HG02610 (cell line): ENCODE results near the gene SUMO3.

ENCODE experiments used
- ATAC-seq: cut with Tn5 transposase; IDR thresholded peaks from one replicate; pipeline ENCODE4 v1.9.1; 2021; ENCODE audit warnings: mild to moderate bottlenecking, moderate library complexity; ENCODE audit not compliant: unreplicated experiment

The SUMO3 gene

DNA sequence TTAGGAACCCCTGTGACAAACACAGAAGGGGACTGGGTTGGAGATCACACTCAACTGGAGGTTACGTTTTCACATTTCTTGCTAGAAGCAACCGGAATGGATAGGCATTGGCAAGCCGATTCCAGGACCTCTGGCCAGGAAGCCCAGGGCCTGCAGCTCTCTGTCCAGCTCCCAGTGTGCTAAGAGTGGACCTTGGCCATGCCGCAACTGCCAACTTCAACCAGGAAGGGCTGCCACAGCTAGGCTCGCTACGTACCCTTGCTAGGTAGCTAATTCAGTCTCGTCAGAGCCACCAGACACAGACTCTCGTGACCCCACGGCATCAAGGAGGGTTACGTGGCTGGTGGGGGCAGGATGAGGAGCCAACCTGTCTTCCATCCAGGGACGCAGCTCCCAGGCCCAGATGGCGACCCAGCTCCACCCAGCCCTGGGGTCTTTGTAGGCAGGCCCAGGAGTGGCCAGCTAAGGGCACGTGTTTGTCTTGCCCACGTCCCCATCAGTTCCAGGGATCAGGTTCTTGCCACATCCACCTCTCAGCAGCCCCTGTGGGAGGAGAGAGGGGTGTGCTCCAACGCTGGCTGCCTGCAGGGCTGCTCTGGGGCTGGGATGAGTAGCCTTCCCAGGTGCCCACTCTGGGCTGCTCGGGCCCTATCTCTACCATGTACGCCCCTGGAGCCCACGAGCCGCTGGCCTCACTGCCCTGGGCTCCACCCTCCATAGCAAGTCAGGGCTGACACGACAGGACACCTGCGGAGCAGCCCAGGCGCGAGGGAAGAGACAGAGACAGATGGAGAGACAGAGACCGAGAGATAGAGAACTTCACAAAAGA lies 55.4 kb downstream of the SUMO3 start:
- ATAC-seq = no peak

DNA sequence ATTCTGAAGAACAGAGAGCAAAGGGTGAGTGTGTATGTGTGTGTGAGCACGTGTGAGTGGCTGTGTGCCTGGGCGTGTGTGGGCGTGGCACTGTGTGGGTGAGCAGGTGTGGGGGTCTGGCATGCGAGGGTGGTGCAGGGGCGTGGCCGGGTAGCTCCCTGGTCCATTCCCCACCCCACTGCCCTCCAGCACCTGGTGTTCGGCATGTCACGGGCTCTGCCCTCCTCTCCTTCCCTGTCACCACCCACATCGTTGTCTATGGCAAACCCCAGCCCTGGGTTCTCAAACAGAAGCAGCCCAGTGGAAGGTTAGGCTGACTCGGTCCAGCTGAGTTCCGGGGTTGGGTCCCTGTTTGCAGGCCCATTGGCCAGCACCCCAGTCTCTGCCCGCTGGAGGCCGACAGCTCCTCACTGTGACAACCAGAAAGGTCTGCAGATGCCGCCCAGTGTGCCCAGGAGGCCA lies 56.1 kb downstream of the SUMO3 start:
- no peak for ATAC-seq

DNA sequence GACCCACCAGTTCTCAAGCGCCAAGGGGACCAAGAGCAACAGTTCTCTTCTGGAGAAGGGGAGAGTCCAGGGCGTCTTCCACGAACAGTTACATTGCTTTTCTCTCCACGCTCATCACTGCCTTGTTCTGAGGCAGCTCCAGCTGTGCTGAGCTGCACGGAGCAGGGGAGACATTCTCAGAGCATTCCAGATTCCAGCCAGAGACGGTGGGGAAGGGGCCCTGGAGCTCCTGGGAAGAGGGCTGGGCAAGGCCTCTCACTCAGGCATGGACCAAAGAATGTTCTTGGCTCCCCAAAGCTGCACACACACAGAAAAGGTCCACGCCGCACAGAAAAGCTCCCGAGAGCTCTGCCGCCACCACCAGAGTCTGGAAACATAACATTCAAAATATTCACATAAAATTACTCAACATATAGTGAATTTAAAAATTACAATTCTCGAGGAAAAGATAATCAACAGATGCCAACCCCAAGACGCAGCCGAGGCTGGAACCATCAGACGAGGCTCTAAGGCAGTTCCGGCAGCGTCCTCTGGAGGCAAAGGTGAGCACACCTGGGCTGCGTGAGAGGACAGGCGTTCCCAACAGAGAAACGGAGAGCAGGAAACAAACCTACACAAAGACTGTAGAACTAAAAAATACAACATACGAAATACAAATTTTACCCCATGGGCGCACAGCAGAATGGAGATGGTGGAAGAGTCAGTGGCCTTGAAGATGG lies 56.7 kb downstream of the SUMO3 start:
- no peak for ATAC-seq

DNA sequence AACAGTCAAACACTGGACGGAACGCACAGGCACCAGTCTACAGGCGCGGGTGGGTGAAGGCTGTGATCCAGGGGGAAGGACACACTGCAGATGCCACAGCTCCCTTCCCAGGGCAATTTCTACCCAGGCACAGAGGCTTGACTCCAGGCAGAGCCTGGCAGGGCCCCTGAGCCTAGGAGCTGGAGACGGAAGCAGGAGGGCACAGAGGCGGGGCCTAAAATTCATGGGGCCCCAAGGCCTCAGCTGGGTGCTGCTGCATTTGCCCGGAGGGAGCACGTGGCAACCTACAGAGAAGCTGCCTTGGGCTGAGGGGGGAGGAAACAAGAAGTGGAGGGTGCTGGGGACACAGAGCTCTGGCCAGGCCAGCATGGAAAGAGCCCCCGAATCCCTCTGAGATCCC lies 57.5 kb downstream of the SUMO3 start:
- no peak for ATAC-seq

DNA sequence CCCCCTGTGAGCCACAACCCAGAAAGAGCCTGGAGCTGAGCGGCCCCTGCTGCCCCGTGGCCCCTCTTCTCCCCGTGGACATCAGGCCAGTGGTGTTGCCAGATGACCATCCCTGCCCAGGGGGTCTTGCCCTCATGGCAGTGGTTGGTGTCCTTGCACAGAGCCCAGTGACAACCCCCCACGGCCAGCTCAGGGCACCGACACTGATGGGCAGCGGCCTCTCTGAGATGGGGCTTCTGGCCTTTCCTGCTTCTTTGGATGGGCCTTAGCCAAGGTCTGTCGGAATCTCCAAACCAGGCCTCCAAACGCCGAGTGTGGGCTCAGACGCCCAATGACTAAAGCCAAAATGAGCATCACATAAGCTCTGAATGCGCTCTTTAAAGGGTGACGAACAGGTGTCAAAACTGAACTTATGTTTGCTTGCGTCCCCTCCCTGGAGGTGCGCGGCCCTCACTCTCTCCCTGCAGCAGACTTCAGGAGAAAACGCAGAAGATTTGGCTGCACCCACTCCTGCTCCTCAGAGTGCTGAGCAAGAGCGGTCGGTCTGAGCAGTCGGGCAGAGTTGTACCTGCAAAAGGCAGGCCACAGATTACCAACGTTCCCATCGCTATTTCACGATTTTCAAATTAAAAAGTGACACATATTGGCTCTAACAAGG lies 58.1 kb downstream of the SUMO3 start:
- no peak for ATAC-seq

DNA sequence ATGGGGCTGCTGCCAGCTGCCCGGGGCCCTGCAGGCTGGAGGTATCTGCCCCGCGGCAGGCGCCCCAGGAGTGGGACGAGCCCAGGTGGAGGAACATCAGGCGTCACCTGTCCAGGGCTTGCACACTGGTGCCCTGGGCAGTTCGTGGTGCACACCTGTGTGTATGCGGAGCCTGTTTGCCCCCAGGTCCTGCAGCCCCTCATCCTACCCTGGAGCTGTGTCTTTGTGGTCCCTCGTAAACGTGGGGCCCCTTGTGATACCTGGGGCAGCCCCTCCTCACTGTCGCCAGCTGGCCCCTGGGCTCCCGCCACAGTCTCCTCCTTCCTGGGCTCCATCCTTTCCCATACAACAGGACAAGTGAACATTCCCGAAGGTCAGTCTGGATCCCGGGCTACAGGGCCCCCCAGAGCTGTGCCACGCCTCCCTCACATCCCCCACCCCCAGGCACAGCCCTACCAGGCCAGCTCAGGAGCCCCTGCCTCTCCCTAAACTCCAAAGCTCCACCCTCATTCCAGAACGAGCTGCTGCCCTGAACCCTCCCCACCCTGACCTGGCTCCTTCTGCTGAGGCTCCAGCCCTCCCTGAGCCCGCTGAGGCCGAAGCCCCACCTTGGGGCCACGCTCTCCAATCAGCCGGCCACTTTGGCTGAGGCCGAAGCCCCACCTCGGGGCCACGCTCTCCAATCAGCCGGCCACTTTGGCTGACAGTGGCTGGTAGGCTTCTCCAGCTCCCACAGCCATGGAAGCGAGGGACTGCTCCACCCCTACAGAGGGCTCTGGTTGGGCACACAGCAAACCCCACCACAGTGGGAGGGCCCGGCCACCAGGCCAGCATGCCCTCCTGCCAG lies 58.9 kb downstream of the SUMO3 start:
- no peak for ATAC-seq

DNA sequence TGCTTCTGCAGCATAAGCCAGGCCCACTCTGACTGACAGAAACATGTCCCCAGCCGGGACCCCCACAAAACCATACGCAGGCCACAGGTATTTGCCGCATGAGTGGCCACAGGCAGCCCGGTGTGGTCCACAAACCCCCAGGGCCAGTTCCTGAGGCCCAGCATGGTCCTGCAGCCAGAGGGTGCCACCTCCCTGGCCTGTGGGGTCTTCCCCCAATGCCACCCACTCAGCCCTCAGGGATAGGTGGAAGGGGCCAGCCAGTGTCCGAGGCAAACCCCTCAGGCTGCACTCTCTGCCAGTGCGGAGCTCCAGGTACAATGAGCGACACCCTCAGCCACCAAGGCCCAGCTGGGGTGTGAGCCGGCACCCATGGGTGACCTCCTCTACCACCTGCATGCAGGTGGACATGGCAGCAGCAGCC lies 59.7 kb downstream of the SUMO3 start:
- ATAC-seq = no peak

DNA sequence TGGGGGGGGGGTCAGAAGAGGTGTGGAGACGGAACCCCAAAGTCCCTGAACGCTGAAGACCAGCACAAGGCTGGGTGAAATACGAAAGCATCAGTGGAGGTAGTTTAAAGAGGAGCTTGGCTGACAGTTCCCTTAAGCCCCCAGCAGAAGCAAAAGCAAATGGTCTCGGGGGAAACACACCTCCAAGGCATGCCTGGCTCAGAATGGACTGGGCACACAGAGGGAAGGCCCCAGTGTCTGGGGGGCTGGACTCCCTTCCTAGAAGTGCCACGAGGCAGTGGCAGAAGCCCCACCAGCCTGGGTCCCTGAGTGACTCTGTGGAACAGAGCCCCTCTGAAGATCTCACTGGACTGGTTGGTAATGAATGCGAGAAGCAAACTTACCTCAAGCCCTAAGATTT lies 60.1 kb downstream of the SUMO3 start:
- no peak for ATAC-seq

DNA sequence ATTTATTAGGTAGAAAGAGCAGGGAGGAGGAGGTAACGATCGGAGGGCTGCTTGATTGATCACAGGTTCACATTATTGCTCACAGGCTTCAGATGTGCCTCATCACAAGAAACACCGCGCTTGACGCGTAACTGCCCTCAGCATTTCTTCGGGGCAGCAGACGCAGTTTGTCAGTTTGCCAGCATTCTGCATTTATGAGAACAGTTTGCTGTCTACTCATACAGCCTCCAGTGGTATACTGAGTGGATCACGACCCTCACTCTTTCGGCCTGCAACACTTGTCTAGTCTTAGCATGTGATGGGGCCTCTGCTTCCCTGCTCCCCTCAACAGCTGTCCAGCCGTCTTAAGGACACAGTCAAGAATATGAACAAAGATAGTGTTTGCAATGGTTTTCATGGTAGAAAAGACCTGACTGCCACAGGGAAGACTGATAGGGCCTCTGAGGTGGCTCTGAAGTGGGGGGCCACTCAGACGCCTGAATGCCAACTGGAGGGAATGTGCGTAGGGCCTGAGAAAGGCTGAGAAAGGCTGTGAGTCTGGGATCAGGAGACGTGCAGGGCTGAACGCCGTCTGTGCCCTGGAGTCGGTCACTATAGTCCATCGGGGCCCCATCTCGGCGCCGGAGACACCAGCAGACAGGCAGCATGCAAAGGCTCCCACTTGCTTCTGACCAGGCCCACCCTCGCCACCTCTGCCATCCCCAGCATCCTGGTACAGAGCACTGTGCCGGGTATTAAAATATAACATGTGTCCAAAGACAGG lies 61.3 kb downstream of the SUMO3 start:
- no peak for ATAC-seq
